Progenitor cell of endocrine pancreas (in vitro differentiated cells): ENCODE results near the gene CKS1B. TPM values are rescaled to one million over a fixed set of nuclear protein-coding genes. Genes with fewer than 3 reads are reported as not detected.

Experiments used
- DNase-seq: peaks from one replicate; pipeline ENCODE4 v3.0.0; 2021; ENCODE audit warnings: low spot score; ENCODE audit not compliant: unreplicated experiment
- H3K27ac Mint-ChIP-seq: 2 replicates; pipeline ENCODE4 v1.8.0; 2021; ENCODE audit warnings: mild to moderate bottlenecking, moderate library complexity, mixed read lengths
- H3K27me3 Mint-ChIP-seq: 2 replicates; pipeline ENCODE4 v1.8.0; 2021; ENCODE audit warnings: mixed read lengths
- H3K36me3 Mint-ChIP-seq: 2 replicates; pipeline ENCODE4 v1.8.0; 2022; ENCODE audit warnings: mixed read lengths; ENCODE audit not compliant: insufficient read depth
- H3K4me1 Mint-ChIP-seq: 2 replicates; pipeline ENCODE4 v1.8.0; 2021; ENCODE audit warnings: low read depth, mixed read lengths
- H3K4me3 Mint-ChIP-seq: 2 replicates; pipeline ENCODE4 v1.8.0; 2021; ENCODE audit warnings: low read depth, mild to moderate bottlenecking, moderate library complexity, mixed read lengths
- H3K9me3 Mint-ChIP-seq: 2 replicates; pipeline ENCODE4 v1.8.0; 2021; ENCODE audit warnings: low read depth, mixed read lengths
- total RNA-seq: library from RNA; stranded (reverse); gene quantifications from 2 replicates; pipeline ENCODE4 v1.2.1, GENCODE V29; 2021
- TF ChIP-seq, protein P1 (sequence below): fragments of 200-600 bp; sonication (generic); IDR thresholded peaks from one replicate; pipeline ENCODE4 v1.5.0; 2021; ENCODE audit warnings: antibody characterized with exemption, mild to moderate bottlenecking; ENCODE audit not compliant: unreplicated experiment

CKS1B gene
- total RNA-seq, 1 donor from 2014 or later = 78.7 TPM

DNA sequence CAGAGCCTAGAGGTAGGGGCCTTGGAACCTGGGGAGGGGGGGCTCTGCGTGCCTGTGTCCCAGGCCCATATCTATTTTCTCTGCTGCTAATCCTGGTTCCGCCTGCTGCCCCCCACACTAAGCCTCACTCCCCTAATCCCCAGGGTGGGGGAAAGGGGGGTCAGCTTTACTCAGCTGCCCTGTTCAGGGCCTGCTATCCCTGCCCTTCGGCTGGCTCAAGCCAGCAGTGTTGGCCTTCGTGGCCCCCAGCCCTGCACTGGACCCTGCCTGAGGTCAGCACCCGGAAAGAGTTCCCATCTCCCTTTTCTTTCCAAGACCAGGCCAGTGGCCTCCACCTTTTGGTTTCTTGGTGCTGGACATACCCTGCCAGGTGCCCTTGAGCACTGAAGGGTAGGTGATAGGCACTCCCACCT is 36.5 kb downstream of the CKS1B start:
- TF ChIP-seq, protein P1, sequence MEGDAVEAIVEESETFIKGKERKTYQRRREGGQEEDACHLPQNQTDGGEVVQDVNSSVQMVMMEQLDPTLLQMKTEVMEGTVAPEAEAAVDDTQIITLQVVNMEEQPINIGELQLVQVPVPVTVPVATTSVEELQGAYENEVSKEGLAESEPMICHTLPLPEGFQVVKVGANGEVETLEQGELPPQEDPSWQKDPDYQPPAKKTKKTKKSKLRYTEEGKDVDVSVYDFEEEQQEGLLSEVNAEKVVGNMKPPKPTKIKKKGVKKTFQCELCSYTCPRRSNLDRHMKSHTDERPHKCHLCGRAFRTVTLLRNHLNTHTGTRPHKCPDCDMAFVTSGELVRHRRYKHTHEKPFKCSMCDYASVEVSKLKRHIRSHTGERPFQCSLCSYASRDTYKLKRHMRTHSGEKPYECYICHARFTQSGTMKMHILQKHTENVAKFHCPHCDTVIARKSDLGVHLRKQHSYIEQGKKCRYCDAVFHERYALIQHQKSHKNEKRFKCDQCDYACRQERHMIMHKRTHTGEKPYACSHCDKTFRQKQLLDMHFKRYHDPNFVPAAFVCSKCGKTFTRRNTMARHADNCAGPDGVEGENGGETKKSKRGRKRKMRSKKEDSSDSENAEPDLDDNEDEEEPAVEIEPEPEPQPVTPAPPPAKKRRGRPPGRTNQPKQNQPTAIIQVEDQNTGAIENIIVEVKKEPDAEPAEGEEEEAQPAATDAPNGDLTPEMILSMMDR = no peak
- no peak for DNase-seq
- Mint-ChIP-seq H3K4me3 (no peak overlapping the region), H3K27me3 (no peaks in the 10 kb centered on the region), H3K27ac (no peak overlapping the region), H3K4me1 (peaks cover 6% of the 10 kb centered on the region), H3K9me3 (no peaks in the 10 kb centered on the region), H3K36me3 (peaks cover 3% of the 10 kb centered on the region)

DNA sequence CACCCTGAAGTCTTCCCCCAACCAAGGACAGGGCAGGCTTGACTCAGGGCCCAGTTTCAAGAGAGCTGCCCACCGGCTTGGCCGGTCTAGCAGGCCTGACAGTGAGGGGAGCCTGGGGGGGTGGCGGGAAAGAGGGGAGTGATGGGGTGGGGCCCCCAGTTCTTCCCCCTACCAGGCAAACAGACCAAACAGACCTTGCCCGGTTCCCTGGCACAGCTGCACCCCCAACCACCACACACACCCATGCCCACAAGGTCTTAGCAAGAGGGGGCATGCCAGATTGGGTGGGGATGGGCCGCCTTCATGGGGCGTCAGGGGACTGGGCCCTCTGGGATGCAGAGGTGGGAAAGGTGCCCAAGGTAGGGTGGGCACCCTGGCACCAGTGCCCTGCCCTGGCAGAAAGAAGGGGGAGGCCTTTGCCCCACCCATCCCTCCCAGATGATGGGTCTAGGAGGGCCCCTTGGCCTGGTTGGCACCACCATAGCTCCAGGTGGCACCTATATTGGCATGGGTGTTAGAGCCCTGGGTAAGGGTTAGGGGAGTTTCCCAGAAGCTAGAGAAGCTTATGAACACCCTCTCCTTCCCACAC is 37.0 kb downstream of the CKS1B start:
- Mint-ChIP-seq H3K4me3 (no peak overlapping the region), H3K36me3 (peaks cover 3% of the 10 kb centered on the region), H3K4me1 (peaks cover 4% of the 10 kb centered on the region), H3K27me3 (no peaks in the 10 kb centered on the region), H3K9me3 (no peaks in the 10 kb centered on the region), H3K27ac (no peak overlapping the region)
- TF ChIP-seq, protein P1 = no peak
- no peak for DNase-seq

DNA sequence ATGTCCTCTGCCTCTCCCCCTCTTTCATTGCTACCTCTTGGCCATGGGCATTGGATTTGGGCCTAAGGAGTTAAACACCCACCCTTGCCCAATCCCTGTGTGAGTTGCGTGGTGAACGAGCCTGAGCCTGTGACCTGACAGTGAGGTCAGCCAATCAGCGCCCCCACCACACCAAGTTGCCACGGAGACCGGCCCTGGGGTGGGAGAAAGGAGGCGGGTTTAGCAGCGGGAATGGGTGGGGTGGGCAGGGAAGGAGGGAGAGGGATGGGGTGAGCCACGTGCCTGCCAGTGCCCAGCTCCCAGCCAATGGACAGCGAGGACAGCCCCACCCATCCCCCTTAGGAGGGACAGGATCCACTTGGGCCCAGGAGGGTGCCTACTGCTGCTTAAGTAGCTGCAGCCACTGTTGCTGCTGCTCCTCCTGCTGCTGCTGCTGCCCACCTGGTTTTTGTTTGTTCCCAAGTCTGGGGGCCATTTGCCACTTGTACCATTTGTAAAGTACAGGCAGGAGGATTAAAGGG is 37.6 kb downstream of the CKS1B start:
- Mint-ChIP-seq H3K36me3 (peaks cover 3% of the 10 kb centered on the region), H3K9me3 (no peaks in the 10 kb centered on the region), H3K27ac (no peak overlapping the region), H3K4me3 (no peak overlapping the region), H3K27me3 (no peaks in the 10 kb centered on the region), H3K4me1 (peaks cover 5% of the 10 kb centered on the region)
- TF ChIP-seq, protein P1 = no peak
- no peak for DNase-seq

DNA sequence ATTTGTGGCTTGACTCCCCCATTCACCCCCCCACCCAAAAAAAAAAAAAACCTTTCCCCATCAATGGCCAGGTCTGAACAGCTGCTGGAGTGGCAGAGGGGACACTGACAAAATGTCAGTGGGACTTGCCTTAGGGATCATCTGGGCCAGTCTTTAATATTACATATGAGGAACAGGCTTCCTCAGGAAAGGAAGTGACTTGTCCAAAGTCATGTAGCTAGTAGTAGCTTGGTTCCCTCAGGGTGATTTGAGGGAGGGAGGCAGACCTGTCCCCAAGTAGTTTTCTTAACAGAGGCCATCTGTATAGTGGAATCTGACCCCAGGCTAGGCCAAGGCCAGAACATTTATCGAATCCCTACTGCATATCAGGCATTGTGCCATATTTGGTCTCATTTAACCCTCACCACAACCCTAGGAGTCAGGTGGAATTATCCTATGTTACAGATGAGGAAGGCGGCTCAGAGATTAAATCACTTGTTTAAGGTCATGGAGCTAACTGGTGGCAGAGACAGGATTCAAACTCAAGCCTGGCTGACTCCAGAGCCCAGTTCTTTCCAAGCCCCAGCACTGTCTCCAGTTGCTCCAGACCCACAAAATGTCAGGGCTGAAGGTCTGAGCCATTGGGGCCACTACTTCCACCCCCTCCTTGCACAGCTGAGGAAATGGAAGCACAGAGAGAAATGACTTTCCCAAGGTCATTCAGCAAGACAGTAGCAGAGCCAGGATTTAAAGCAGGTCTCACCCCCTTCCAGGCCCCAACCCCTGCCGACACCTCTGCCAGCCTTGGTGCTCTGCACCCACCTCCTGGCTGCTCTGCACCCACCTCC is 38.5 kb downstream of the CKS1B start:
- H3K27ac Mint-ChIP-seq = peak overlapping the region; percentile 42
- no peak for DNase-seq
- peaks cover 5% of the 10 kb centered on the region for H3K4me1 Mint-ChIP-seq
- peaks cover 3% of the 10 kb centered on the region for H3K36me3 Mint-ChIP-seq
- TF ChIP-seq, protein P1 = no peak
- H3K27me3 Mint-ChIP-seq = no peaks in the 10 kb centered on the region
- no peaks in the 10 kb centered on the region for H3K9me3 Mint-ChIP-seq
- no peak overlapping the region for H3K4me3 Mint-ChIP-seq

DNA sequence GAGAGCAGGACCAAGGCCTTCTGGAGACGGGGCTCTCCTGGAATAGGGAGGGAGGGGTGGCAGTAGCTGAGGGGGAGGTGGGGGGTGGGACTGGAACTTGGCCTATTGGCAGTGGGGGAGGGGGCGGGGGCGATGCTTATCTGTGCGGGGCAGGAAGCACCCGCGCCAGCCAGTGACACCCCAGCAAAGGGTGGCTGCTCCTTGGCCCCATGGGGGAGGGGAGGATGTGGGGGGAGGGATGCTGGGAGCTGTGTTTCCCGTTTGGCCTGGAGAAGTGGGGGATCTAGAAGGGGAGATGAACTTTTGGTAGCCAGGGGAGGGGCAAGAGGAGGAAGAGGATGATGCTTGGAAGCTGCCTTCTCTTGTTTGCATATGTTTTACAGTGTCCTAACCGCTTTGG is 39.2 kb downstream of the CKS1B start:
- Mint-ChIP-seq H3K27ac (no peak overlapping the region), H3K4me1 (peaks cover 3% of the 10 kb centered on the region), H3K4me3 (no peak overlapping the region), H3K9me3 (no peaks in the 10 kb centered on the region), H3K36me3 (peaks cover 3% of the 10 kb centered on the region), H3K27me3 (no peaks in the 10 kb centered on the region)
- no peak for DNase-seq
- TF ChIP-seq, protein P1 = no peak
